NCI-H774 (cell line): ENCODE data around the gene PLSCR1.

Experiments used
- DNase-seq: peaks from one replicate; lab custom pipeline; 2025; lab: John Stamatoyannopoulos, UW

The PLSCR1 gene, protein sequence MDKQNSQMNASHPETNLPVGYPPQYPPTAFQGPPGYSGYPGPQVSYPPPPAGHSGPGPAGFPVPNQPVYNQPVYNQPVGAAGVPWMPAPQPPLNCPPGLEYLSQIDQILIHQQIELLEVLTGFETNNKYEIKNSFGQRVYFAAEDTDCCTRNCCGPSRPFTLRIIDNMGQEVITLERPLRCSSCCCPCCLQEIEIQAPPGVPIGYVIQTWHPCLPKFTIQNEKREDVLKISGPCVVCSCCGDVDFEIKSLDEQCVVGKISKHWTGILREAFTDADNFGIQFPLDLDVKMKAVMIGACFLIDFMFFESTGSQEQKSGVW

DNA sequence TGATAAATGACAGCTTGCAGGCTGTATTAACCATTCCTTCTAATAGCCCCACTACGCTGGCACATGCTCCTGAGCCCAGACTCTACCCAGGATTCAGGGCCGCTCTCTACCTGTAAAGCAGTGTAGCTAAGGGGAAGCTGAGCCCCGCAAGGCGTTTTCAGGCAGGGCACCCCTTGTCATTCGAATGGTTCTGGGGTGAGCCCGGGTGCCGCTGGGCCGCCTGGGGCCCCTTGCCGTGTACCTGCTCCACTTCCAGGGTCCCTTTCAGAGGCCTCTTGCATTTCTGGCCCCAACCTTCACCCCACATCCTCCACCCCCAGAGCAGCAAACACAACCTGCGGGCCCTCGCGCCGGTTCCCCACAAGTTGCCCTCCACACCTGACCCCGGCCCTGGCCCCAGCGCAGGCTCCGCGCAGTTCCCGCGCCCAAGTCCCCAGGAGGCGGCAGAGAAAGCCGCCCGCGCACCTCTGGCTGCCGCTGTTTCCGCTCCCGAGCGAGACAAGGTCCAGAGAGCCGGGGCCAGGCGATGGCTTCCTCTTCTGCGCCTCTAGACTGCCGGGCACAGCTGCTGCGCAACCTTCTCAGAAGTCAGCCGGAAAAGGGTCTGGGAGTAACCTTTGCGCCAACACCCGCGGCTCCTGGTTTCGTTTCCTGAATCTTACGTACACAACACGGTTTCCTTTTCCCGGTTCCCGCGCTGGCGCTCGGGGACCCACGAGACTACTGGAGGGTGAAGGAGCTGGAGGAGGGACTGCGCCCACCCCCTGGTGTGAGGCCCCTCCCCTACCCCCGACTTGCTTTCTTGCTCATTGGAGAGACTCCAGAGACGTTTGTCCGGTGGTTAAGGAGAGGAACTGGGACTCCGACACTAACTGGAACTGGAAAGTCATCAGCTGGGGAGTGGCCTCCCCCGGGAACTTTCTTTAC lies at the start of gene PLSCR1:
Gene PLSCR1, minus strand, starts transcription at position 606 of the 927 bp plus-strand sequence. CDS start 8,055 bp downstream, outside the sequence.
- DNase-seq = peak; percentile 95

DNA sequence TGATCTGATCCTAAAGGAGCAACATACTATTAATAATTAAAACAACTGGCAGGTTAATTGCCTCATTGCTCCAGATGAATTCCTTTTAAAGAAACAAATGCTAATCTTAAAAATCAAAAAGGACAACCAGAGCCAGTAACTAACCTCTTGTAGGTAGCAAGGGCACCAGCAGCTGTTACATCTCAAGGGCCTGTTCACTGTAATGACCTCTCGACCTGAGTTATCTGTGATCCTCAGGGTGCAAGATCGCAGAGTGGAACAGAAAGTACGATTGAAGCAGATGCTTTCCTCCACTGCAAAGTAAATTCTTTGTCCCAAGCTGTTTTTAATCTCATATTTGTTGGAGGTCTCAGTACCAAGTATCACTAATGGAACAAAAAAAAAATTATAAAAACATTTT lies 49.4 kb upstream of the PLSCR1 start:
- DNase-seq = no peak

DNA sequence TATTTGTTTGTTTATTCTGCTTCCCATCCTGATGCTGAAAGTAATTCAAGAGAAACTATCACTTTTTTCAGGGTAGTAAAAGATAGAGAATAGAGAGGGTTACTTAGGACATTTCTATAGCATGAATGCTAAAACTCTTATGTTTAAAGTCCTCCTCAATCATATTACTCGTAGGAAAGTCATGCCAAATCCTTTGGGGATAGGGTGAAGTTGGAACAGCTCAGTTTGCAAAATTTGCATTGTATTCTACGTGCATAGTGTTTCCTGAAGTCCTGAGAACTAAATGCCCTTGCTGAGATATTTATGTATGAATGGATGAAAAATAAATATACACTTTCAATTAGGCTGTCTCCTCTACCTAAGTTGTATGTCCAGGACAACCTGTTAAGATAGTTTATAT lies 46.1 kb upstream of the PLSCR1 start:
- no peak for DNase-seq

DNA sequence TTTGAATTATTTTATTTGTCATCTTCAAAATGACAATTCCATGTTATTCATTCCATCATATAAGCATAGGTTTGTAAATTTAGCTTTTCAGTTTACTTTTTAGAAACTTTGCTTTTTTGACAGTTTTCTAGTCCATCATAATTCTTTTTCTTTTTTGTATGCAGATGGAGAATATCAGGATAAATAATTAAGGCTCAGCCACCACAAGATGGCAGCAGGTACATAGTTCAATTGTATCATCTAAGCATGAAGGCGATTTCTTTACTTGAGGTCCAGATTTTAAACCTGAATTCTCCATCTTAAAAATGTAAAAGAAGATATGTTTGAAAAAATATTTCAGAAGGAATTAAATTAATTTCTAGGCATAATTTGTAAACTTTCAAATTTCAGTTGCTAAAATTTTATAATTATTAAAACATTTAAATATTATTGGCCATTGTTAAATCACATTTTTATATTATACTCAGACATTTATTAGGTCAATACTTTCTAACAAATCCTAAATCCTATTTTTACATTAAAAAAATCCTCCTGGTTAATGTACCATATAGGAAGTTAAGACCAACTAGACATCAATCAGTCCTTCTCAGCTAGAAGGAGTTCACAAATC lies 45.6 kb upstream of the PLSCR1 start:
- DNase-seq = peak; percentile 56

DNA sequence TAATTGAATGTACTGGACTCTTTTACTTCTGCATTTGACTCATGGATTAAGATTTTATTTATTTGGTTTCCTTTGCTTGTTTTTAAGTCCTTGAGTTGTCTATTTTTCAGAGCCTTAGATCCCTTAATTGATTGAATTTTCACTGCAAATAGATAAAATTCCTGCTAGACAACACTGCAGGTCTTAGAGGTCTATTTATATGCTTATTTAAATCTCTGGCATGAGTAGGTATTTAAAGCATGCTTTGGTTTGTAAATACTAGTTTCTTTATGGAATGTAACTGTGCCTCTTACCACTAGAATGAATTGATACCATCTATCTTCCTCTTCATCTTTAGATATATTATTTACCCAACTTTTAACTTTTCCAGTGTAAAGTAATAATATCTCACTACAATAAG lies 40.7 kb upstream of the PLSCR1 start:
- DNase-seq = no peak

DNA sequence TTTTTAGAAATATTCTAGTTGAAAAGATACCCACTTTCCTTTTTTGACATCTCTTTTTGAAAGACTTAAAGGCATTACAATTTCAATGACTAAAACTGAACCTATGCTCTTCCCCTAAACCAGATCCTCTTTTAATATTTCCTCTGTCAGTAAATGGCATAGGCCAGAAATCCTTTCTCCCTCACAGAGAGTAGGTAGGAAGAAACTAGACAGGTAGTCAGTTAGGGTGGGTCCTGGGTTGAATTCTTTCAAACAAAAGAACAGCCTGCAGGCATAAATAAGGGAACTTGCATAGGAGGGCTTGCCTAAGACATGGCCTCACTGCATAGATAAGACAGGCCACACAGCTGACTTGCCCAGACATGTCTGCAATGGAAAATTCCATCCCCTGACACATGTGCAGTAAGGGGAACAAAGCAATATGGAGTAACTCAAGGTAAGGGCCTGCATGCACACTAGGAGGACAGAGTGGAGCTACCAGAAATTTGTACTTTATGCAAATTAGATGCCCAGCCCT lies 37.6 kb upstream of the PLSCR1 start:
- no peak for DNase-seq

DNA sequence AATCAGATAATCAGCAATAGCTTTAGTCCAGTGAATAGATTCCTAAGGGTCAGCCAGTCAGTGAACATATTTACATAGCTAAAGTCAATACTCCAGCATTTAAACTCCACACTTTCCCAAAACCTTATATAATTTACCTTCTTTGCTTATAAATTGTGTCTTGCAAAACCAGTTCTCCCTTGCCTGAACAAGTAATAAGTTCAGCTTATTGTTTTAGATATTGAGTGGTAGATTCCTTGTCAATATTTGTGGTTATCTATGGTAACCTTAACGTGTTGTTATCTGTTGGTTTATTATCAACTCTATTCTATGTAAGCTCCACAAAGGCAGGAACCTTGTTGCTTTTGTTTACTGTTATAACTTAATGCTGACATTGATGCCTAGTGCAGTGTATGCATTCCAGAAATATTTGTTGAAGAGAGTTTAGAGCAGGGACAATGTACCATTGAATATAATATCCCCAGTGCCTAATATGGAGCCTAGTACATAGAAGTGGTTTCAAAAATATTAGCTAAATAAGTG lies 36.7 kb upstream of the PLSCR1 start:
- DNase-seq = no peak

DNA sequence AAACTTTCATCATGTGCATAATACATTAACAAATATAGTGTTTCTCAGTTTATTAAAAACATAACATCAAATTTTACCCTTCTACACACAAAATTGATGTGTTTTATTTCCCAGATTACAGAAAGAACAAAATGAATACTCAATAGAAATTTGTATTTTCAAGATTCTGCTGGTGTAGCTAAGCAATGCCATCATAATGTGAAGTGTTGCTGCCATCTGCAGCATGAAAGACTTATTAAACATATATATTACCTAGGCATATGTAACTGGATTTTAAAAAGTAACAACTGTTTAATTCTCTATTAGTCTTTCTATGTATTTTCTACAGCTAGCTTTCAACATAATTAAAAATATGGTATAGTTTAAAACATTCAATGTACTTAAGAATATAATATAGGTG lies 33.3 kb upstream of the PLSCR1 start:
- DNase-seq = peak; percentile 26

DNA sequence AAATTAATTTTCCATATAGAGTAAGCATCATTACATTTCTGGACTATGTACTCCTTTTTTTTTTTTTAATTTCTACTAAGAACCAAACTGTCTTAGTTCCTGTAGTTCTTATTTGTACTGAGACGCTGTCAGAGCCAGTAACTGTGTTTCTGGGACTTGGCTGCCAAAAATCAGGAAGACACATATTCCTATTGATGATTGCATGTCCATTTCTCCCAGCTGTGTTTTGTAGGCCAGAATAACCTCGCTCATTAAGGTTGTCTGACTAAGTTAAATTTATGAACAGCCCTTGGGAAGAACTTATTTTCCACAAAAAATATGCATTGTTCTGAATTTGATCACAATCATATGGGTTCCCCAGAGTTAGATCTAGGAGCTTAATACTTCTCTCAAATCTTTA lies 31.2 kb upstream of the PLSCR1 start:
- DNase-seq = no peak

DNA sequence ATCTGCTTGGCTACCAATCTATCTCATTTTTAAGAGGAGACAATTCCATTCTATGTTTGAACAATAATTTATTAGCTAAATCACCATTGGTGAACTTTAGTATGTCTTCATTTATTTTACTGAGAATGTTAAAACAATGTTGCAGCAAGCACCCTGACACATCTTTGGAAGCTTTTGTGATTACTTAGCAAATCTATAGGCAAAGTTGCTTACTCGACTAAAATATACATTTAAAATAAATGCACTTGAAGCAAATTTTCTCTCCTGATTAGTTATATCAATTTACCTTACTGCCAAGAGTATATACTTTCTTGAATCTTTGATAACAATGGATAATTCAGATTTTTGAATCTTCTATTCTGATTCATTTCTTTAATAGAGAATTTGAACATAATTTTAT lies 29.8 kb upstream of the PLSCR1 start:
- DNase-seq = no peak

DNA sequence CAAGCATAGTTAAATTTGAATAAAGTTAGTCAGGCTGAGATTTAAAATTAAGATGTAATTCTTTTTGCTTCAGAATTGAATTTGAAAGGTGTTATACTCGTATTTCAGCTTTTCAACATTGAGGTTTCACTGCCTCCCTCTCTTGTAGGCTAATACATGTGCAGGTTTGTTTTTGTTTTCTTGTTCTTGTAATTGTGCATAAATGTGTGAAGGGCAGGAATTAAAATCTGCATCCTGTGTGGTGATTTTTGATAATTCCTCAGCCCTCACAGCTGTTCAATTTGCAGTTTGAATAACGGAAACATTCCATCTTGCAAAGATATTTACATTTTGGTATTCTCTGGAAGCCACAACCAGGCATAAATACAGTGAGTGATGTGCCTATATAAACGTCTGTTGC lies 24.9 kb upstream of the PLSCR1 start:
- no peak for DNase-seq

DNA sequence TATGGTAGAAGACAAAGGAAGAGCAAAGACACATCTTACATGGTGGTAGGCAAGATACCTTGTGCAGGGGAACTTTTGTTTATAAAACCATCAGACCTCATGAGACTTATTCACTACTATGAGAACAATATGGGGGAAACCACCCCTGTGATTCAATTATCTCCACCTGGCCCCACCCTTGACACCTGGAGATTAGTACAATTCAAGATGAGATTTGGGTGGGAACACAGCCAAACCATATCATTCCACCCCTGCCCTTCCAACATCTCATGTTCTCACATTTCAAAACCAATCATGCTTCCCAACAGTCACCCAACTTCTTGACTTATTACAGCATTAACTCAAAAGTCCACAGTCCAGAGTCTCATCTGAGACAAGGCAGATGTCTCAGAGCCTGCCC lies 21.7 kb upstream of the PLSCR1 start:
- no peak for DNase-seq

DNA sequence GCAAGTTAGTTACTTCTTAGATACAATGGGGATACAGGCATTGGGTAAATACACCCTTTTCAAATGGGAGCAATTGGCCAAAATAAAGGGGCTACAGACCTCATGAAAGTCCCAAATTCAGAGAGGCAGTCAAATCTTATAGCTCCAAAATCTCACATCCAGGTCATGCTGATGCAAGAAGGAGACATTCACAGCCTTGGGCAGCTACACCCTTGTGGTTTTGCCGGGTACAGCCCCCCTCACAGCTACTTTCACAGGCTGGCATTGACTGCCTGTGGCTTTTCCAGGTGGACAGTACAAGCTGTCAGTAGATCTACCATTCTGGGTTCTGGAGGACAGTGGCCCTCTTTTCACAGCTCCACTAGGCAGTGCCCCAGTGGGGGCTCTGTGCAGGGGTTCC lies 17.5 kb upstream of the PLSCR1 start:
- no peak for DNase-seq

DNA sequence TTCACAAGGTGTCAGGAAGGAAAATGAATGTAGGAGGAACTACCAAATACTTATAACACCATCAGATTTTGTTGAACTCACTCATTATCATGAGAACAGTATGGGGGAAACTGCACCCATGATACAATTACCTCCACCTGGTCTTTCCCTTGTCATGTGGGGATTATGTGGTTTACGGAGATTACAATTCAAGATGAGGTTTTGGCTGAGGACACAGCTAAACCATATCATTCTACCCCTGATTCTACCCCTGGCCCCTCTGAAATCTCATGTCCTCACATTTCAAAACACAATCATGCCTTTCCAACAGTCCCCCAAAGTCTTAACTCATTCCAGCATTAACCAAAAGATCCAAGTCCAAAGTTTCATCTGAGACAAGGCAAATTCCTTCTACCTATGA lies 17.1 kb upstream of the PLSCR1 start:
- no peak for DNase-seq

DNA sequence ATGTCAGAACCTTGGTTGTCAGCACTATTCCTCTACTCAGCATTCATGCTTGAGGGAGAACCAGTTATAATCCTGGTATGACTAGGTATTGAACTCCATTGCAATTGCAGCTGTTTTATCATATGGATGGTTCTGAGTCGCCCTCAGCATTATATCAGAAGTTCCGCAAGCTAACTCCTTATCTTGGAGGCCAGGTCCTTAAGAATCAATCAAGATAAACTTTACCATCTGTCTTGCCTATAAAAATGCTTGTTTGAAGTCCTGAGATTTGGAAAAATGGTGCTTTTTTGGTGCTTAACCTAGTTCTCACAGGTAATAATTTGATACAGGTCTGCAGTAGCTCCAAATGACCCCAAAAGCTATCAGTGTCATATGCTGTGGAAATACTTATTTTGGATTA lies 16.3 kb upstream of the PLSCR1 start:
- no peak for DNase-seq

DNA sequence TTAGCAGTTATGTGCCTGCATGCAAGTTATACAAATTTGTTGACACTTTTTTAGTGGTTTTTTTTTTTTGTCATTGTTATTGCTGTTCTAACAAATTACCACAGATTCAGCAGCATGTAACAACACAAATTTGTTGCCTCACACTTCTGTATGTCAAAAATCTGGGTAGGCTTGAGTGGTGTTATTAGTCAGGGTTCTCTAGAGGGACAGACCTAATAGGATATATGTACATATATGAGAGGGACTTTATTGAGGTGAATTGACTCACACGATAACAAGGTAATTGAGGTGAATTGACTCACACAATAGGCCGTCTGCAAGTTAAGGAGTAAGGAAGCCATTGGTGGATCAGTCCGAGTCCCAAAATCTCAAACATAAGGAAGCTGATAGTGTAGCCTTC lies 15.0 kb upstream of the PLSCR1 start:
- no peak for DNase-seq

DNA sequence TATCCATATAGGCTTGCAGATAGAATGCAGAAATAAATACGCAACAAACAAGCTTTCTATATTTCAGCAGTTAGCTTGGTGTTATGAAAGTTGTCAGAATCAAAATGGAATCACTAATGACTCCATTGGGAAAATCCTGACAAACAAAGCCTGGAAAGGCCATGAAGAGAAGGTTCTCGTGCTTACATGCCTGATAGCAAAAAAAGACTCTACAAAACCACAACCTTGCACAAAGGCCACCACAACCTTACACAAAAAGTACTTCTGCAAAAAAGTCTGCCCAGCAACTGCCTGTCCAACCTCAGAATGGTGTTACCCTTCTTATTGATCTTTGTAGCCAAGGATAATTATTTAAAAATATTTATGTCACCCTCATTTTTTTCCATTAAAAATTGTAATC lies 14.4 kb upstream of the PLSCR1 start:
- no peak for DNase-seq

DNA sequence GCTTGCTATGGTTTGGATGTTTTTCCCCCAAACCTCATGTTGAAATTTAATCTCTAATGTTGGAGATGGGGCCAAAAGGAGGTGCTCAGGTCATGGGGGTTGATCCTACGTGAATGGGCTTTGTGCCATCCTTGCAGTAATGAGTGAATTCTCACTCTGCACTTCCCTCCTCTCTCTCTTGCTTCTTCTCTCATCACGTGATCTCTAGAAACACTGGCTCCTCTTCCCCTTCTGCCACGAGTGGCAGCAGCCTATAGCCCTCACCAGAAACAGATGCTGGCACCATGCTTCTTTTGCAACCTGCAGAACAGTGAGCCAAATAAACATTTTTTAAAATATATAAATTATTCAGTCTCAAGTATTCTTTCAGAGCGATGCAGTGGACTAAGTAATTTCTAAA lies 13.3 kb upstream of the PLSCR1 start:
- DNase-seq = no peak

DNA sequence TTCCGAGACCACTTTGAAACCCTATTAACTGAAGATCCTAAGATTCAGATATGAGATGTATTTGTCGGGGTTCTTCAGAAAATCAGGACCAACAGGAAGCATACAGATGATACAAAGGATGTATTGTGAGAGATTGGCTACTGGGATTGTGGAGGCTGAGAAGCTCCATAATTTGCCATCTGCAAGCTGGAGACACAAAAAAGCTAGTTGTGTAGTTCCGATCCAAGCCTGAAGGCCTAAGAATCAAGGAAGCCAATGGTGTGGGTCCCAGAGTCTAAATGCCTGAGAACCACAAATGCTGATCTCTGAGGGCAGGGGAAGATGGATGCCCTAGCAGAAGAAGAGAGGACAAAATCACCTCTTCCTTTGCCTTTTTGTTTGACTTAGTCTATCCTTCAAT lies 10.9 kb upstream of the PLSCR1 start:
- DNase-seq = no peak

DNA sequence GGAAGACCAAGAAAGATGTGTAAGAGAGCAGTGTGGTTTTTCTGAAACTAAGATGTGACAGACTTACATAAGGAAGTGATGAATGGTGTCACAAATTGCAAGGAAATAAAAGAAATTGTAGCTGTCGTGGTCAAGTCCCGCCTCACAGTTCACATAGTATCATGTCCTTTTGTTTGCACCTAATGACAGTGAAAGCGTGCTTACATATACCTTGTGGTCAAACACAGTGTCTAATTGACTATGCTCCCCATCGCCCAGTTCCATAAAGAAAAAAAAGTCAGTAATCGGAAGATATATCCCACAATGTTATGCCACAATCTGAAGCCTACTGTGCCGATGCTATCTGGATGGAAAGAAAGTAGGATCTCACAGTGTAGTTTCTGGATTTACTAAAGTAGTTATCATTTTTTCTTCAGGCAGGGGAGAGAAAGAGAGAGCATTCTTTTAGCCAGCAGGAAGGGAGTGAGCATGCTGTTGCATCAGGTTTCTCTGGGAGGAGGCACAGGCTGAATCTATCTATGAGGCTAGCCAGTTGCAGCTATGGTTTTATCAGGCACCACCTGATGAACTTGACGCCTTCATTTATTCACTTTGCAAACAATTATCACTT lies 9.8 kb upstream of the PLSCR1 start:
- no peak for DNase-seq

DNA sequence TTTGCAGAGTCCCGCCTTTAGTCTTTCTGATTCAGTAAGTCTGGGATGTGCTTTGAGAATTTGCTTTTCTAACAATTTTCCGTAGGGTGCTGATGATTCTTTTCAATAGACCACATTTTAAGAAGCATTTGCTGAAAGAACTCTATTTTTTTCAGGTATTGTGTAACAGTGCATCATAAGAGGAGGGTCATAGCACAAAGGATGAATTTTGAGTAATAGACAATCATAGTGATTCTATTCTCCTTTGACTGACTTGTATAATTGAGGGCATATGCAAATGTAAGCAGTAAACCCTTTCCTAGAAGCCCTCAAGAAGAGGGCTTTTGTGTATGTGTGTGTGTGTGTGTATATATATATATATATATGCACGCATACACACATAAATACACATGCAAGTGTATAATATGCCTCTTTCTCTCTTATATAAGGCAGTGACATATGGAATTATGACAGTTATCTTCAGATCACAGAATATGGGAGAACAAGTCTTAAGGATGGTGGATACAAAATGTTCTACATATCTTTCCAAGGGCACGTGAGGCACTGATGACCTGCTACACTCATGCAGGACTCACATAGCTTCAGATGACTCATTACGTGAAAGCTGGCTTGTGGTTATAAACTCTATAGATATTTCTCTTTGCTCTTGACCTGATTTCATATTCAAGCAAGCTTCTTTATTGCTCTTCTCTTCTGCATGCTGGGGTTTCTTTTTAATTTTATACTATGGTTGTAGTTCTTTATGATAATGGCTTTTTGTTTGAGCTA lies 6.5 kb upstream of the PLSCR1 start:
- DNase-seq = no peak
